C4-2B (cell line): ENCODE data around the gene BIRC3.

Experiments used
- ZFX ChIP-seq: fragments of 450-650 bp; IDR thresholded peaks from 2 replicates; pipeline ENCODE4 v1.6.1; 2017
- TF ChIP-seq, protein P1 (sequence below): fragments of 450-650 bp; conservative IDR thresholded peaks from 2 replicates; pipeline ENCODE4 v1.5.1; 2017; ENCODE audit warnings: mild to moderate bottlenecking

DNA sequence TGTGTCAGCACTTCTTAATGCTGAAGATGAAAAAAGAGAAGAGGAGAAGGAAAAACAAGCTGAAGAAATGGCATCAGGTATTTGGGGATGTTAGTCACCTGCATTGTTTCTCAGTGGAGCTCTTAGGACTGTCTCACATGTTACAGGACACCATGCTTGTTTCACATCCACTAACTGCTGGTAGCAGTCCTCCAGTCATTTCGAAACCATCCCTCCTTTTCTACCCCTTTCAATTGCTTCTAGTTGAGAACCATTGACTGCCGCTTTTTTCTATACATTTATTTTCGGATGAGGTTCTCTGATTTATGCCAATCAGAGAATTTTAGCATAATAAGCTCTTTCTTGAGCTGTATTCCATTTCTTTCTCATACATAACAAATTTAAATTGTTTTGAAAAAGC lies 51.2 kb downstream of the BIRC3 start:
- TF ChIP-seq, protein P1, sequence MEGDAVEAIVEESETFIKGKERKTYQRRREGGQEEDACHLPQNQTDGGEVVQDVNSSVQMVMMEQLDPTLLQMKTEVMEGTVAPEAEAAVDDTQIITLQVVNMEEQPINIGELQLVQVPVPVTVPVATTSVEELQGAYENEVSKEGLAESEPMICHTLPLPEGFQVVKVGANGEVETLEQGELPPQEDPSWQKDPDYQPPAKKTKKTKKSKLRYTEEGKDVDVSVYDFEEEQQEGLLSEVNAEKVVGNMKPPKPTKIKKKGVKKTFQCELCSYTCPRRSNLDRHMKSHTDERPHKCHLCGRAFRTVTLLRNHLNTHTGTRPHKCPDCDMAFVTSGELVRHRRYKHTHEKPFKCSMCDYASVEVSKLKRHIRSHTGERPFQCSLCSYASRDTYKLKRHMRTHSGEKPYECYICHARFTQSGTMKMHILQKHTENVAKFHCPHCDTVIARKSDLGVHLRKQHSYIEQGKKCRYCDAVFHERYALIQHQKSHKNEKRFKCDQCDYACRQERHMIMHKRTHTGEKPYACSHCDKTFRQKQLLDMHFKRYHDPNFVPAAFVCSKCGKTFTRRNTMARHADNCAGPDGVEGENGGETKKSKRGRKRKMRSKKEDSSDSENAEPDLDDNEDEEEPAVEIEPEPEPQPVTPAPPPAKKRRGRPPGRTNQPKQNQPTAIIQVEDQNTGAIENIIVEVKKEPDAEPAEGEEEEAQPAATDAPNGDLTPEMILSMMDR: no peak
- TF ChIP-seq ZFX: no peak
